Nephron progenitor cell (in vitro differentiated cells): ENCODE measurements around the gene SFXN4.
A peak's percentile ranks its signal among the peaks of the same experiment; 100 is the strongest.

Experiments
- DNase-seq: peaks from one replicate; pipeline ENCODE4 v3.0.0; 2021
- H3K27ac Mint-ChIP-seq: 2 replicates; pipeline ENCODE4 v1.8.0; 2021; ENCODE audit warnings: mild to moderate bottlenecking, moderate library complexity, mixed read lengths
- H3K27me3 Mint-ChIP-seq: 2 replicates; pipeline ENCODE4 v1.8.0; 2021; ENCODE audit warnings: mild to moderate bottlenecking, low read depth, mixed read lengths; ENCODE audit not compliant: poor library complexity
- H3K36me3 Mint-ChIP-seq: 2 replicates; pipeline ENCODE4 v1.8.0; 2021; ENCODE audit warnings: low read depth, mixed read lengths
- H3K4me1 Mint-ChIP-seq: 2 replicates; pipeline ENCODE4 v1.8.0; 2021; ENCODE audit warnings: mixed read lengths
- H3K4me3 Mint-ChIP-seq: 2 replicates; pipeline ENCODE4 v1.8.0; 2021; ENCODE audit warnings: mild to moderate bottlenecking, moderate library complexity, mixed read lengths
- H3K9me3 Mint-ChIP-seq: 2 replicates; pipeline ENCODE4 v1.8.0; 2021; ENCODE audit warnings: mild to moderate bottlenecking, moderate library complexity, mixed read lengths
- TF ChIP-seq, protein P1 (sequence below): fragments of 200-600 bp; sonication (generic); IDR thresholded peaks from 2 replicates; pipeline ENCODE4 v1.5.0; 2021; ENCODE audit warnings: antibody characterized with exemption

The SFXN4 gene

DNA sequence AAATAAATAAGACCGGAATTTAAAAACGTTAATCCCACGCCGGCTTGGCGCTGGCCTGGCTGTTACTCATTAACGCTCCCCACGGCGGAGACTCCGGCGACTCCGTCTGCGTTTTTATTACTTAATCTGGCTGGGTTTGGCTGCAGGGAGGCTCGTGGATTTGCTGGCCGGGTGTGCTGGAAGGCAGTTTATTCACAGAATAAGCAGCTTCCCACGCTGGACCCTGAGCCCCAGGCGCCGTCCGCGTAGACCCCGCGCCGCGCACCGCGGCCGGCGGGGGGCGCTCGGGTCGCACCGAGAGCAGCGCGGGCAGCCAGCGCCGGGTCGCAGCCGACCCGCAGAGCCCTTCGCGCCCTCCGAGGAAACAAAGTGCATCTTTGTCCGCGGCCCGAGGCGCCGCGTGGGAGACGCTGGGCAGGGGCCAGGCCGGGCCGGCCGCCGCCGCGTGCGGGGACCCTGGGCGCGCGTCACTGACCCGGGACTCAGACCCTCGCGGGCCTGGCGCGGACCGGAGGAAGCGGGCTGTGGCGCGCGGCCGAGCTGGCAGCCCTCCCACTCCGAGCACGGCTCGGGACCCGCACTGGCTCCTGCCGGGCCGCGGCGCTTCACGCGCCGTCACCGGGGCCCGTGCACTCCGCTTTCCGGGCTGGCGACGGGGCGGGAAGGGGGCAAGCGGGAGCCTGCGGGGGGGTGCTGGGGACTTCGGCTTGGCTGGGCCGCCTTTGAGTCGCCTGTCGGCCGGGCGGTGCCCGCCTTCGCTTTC, 41.3 kb upstream of the SFXN4 start:
- H3K36me3 Mint-ChIP-seq = no peaks in the 10 kb centered on the region
- H3K27me3 Mint-ChIP-seq = peaks cover 15% of the 10 kb centered on the region
- peaks cover 54% of the 10 kb centered on the region for H3K4me1 Mint-ChIP-seq
- H3K27ac Mint-ChIP-seq = peak overlapping the region; percentile 95
- H3K4me3 Mint-ChIP-seq = peak overlapping the region; percentile 85
- TF ChIP-seq, protein P1, sequence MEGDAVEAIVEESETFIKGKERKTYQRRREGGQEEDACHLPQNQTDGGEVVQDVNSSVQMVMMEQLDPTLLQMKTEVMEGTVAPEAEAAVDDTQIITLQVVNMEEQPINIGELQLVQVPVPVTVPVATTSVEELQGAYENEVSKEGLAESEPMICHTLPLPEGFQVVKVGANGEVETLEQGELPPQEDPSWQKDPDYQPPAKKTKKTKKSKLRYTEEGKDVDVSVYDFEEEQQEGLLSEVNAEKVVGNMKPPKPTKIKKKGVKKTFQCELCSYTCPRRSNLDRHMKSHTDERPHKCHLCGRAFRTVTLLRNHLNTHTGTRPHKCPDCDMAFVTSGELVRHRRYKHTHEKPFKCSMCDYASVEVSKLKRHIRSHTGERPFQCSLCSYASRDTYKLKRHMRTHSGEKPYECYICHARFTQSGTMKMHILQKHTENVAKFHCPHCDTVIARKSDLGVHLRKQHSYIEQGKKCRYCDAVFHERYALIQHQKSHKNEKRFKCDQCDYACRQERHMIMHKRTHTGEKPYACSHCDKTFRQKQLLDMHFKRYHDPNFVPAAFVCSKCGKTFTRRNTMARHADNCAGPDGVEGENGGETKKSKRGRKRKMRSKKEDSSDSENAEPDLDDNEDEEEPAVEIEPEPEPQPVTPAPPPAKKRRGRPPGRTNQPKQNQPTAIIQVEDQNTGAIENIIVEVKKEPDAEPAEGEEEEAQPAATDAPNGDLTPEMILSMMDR = no peak
- H3K9me3 Mint-ChIP-seq = no peaks in the 10 kb centered on the region
- DNase-seq = peak; percentile 78

DNA sequence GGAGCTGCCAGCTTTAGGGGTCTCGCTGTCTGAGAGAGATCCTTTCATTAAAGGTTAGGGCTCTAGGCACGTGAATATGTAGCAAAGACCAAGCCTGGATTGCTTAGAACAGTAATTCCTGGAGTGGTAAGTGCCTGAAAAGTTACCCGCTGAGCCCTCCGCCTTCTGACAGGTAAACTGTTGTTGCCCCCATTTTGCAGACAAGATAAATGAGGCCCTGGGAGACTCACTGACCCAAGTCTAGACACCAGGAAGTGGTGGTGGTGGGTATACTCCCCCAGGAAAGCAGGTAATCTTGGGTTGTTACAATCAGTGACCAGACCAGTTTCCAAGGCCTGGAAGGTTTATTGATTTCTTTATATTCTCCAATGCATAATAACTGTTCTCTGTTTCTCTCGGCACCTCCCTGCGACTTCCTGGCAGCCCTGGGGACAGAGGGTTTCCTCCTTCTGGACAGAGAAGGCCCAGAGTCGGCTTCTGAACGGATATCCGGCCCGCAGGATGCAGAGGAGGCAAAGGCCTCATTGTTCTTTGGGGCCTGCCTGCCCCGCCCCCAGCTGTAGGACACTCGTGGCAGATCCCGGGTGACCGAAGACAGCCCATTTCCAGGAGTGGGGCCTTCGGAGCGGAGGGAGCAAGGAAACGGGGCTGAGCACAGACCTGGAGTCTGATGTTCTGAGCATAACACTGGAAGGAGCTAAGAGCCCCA, 40.5 kb upstream of the SFXN4 start:
- peak overlapping the region; percentile 95 for H3K27ac Mint-ChIP-seq
- peak; percentile 27 for DNase-seq
- peak overlapping the region; percentile 85 for H3K4me3 Mint-ChIP-seq
- TF ChIP-seq, protein P1 = no peak
- no peaks in the 10 kb centered on the region for H3K9me3 Mint-ChIP-seq
- H3K36me3 Mint-ChIP-seq = no peaks in the 10 kb centered on the region
- H3K27me3 Mint-ChIP-seq = peaks cover 15% of the 10 kb centered on the region
- H3K4me1 Mint-ChIP-seq = peaks cover 46% of the 10 kb centered on the region

DNA sequence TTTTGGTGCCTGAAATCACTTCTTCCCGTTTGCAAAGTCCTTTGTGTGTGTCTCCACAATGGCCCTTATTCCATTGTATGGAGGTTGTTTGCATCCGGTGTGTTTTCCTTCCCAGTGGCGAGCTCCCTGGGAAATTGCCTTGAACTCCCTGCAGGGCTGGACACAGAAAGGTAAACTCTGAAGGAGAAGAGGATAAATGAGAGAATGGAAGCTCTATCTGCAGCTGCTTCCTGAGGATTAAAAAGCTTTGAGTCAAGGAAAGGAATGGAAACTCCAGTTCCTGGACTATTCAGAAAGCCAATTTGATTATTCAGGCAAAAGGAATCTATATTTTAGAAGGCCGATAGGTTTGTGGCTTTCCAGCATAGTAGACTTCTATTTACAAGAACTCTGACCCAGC, 37.5 kb upstream of the SFXN4 start:
- Mint-ChIP-seq H3K4me3 (no peak overlapping the region), H3K27ac (peak overlapping the region; percentile 46), H3K9me3 (no peaks in the 10 kb centered on the region), H3K27me3 (peaks cover 21% of the 10 kb centered on the region), H3K36me3 (no peaks in the 10 kb centered on the region), H3K4me1 (peaks cover 23% of the 10 kb centered on the region)
- TF ChIP-seq, protein P1 = no peak
- no peak for DNase-seq

DNA sequence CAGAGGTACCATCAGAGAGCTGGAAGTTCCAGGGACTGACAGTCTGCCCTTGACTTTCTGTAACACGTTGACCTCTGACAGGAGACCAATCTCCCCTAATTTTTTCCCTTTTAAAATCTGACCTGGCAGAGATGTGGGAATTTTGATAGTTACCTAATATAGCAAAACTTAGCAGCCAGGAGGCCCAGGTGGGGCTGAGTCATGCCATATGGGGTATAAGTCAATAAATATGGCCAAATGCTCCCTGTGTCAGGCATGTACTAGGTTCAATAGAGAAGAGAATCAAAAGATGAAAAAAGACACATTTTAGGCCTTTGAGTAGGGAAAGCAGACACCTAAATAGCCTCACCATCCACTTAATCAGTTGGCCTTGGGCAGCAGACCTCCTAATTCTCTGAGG, 35.7 kb upstream of the SFXN4 start:
- H3K4me1 Mint-ChIP-seq = peaks cover 18% of the 10 kb centered on the region
- peaks cover 23% of the 10 kb centered on the region for H3K27me3 Mint-ChIP-seq
- DNase-seq = no peak
- H3K27ac Mint-ChIP-seq = no peak overlapping the region
- no peak overlapping the region for H3K4me3 Mint-ChIP-seq
- no peaks in the 10 kb centered on the region for H3K9me3 Mint-ChIP-seq
- no peaks in the 10 kb centered on the region for H3K36me3 Mint-ChIP-seq
- TF ChIP-seq, protein P1 = no peak

DNA sequence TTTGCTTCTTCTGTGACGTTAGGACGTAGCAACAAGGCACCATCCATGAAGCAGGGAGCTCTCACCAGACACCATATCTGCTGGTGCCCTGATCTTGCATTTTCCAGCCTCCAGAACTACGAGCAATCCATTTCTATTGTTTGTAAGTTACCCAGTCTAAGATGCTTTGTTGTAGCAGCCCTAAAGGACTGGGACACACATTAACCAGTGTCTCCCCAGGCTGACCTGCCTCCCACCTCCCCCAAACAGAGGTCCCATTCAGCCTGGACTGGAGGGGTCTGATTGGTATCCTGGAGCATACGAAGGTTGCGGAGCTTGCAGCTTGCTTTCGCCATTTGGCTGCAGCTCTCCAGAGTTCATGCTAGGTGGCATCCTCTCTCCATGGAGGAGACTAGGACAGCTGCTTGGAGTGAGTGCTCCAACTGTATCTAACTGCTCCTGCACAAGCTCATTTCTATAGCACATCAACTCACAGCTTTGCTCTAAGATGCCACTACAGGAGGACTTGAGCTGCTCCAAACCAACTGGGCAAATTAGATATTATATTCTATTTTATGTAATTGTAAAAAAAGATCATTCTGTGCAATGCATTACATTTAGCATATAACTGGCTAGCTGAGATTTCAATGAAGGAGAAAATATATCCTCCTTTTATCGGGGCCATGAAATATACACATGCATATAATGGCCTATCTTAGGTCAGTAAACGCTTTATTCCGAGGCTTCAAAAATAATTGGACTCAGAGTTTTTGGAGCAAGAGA, 33.9 kb upstream of the SFXN4 start:
- peaks cover 14% of the 10 kb centered on the region for H3K4me1 Mint-ChIP-seq
- H3K27ac Mint-ChIP-seq = no peak overlapping the region
- H3K4me3 Mint-ChIP-seq = no peak overlapping the region
- no peaks in the 10 kb centered on the region for H3K9me3 Mint-ChIP-seq
- DNase-seq = peak; percentile 54
- H3K36me3 Mint-ChIP-seq = no peaks in the 10 kb centered on the region
- peaks cover 23% of the 10 kb centered on the region for H3K27me3 Mint-ChIP-seq
- TF ChIP-seq, protein P1 = peak; percentile 70
